Thyroid gland (tissue), 4 donors: ENCODE data around the gene TMPRSS13. TPM values are rescaled to one million over a fixed set of nuclear protein-coding genes. Genes with fewer than 3 reads are reported as not detected.
A peak's percentile ranks its signal among the peaks of the same experiment; 100 is the strongest.

ENCODE experiments used
- DNase-seq, 2 donors: peaks; one replicate each; pipeline ENCODE4 v3.0.0-alpha.2; 2019
- H3K27ac ChIP-seq, 3 donors: fragments of 200-600 bp; sonication (generic); 1 replicate in 2 of 3; 2 replicates in 1 of 3; pipeline ENCODE4 v1.5.1; 2016 to 2019; ENCODE audit warnings: mild to moderate bottlenecking in 1 of 3, moderate library complexity in 1 of 3
- H3K27me3 ChIP-seq: fragments of 200-600 bp; sonication (generic); one replicate; pipeline ENCODE4 v1.5.1; 2019
- H3K36me3 ChIP-seq, 2 donors: fragments of 200-600 bp; sonication (generic); one replicate each; pipeline ENCODE4 v1.5.1; 2016 to 2019
- H3K4me1 ChIP-seq, 2 donors: fragments of 200-600 bp; sonication (generic); one replicate each; pipeline ENCODE4 v1.5.1; 2017 to 2019
- H3K4me3 ChIP-seq, 3 donors: fragments of 200-600 bp; sonication (generic); replicated peaks in 1 of 3; 1 replicate in 2 of 3; 2 replicates in 1 of 3; pipeline ENCODE4 v1.5.1; 2016; ENCODE audit warnings: mild to moderate bottlenecking in 1 of 3
- H3K9me3 ChIP-seq: fragments of 200-600 bp; sonication (generic); one replicate; pipeline ENCODE4 v1.5.1; 2017
- CTCF ChIP-seq, 6 experiments: fragments of 200-600 bp in 3 of 6; fragments of 450-650 bp in 3 of 6; sonication (generic) in 3 of 6; IDR thresholded peaks; one replicate each; pipeline ENCODE4 v1.5.1; 2016 to 2019; ENCODE audit warnings: antibody characterized with exemption in 6 of 6, mild to moderate bottlenecking in 2 of 6, inconsistent platforms in 1 of 6, moderate library complexity in 1 of 6
- POLR2A ChIP-seq, 2 donors: fragments of 450-650 bp; IDR thresholded peaks; one replicate each; pipeline ENCODE4 v1.6.1; 2017; ENCODE audit warnings: antibody characterized with exemption in 2 of 2, mild to moderate bottlenecking in 2 of 2, moderate library complexity in 1 of 2
- WGBS, 2 donors: methylation state at CpG; one replicate each; pipeline ENCODE4 v1.1.5; 2017; 5-methylcytosine and 5-hydroxymethylcytosine counted together
- intact Hi-C: fragments of 100-400 bp; cut with DNase I; formaldehyde crosslinking; loops from one replicate; pipeline ENCODE4 v1.15.1; 2023
- total RNA-seq, 4 donors: library from RNA; depleted of rRNA; stranded (reverse); fragments of >200 nt; gene quantifications; one replicate each; pipeline ENCODE4 v1.2.3, GENCODE V29; 2016

TMPRSS13 gene
- total RNA-seq, 4 donors from 2014 or later, result 8.5 to 24.3 (median 13.0) TPM

DNA sequence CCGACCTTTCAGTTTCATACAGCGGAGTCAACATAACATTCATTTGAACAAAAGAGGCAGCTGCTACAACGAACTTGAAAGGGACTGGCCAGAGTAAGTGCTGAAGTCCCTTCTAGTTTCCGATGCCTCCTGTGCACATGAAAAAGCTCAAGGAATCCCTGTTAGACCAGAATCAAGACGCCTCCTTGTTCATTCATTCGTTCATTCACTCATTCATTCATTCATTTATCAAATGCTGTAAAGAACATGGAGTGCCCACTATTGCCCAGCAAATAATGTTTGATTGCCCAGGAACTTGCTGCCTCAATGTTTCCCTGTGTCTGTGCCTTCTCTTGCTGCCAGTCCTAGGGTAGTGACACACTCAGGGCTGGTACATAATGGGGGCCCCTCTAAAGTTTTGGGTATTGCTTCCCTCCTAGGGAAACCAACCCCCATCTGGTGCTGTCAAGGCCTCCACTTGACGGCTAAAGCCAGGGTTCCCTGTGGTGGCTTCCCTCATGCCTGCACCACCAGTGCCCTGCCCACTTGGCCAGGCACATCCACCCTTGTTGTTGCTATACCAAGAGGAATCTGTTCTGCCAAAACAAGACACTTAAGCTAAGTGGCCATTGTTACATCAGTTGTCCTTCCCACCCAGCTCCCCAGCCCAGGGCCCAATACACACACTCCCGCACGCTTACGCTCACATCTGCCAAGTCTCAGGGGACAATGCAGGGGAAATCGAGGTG lies 3.8 kb downstream of the TMPRSS13 start:
- 70 to 73% methylated on average over 11 of the region's 11 CpGs for WGBS, 2 donors
- intact Hi-C loops, result no loop called here

GRCh38 chr11:117924631-117925170 lies 4.5 kb downstream of the TMPRSS13 start:
- Histone ChIP-seq H3K27me3 (no peaks in the 10 kb centered on the region), H3K36me3 (no peaks in the 10 kb centered on the region), H3K9me3 (no peaks in the 10 kb centered on the region), H3K4me1 (peaks cover 18 to 34% of the 10 kb centered on the region in 2 donors), H3K27ac (no peak overlapping the region), H3K4me3 (no peak overlapping the region)
- TF ChIP-seq CTCF (IDR thresholded peaks at IDR 0.05), result no peak
- TF ChIP-seq POLR2A (IDR thresholded peaks at IDR 0.05), result no peak
- intact Hi-C loops, result no loop called here
- DNase-seq, result no peak
- 97 to 99% methylated on average over 11 of the region's 11 CpGs for WGBS, 2 donors

More for the DNA sequence above, 3.8 kb downstream of the TMPRSS13 start:
- TF ChIP-seq POLR2A (IDR thresholded peaks at IDR 0.05) (no peak), CTCF (IDR thresholded peaks at IDR 0.05) (no peak)
- H3K4me3 ChIP-seq, result no peak overlapping the region
- DNase-seq, result peak; percentile 18 to 35
- no peaks in the 10 kb centered on the region for H3K27me3 ChIP-seq
- peaks cover 23 to 37% of the 10 kb centered on the region in 2 donors for H3K4me1 ChIP-seq
- H3K36me3 ChIP-seq, result no peaks in the 10 kb centered on the region
- H3K27ac ChIP-seq, result no peak overlapping the region
- H3K9me3 ChIP-seq, result no peaks in the 10 kb centered on the region

DNA sequence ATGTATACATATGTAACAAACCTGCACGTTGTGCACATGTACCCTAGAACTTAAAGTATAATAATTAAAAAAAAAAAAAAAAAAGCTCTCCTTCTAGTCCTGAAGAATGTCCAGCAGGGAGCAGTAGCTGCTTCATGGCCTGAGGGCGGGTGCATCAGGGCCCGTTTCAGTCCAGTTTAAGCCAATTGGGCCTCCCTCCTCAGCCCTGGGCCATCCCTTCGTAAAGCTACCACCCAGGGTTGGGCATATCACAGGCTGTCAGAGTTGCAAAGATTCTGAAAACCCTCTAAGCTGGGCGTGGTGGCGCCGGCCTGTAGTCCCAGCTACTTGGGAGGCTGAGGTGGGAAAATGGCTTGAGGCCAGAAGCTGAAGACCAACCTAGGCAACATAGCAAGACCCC lies 5.4 kb downstream of the TMPRSS13 start:
- WGBS, 2 donors, result 82 to 83% methylated on average over 7 of the region's 7 CpGs
- DNase-seq, result no peak
- intact Hi-C loops, result no loop called here

DNA sequence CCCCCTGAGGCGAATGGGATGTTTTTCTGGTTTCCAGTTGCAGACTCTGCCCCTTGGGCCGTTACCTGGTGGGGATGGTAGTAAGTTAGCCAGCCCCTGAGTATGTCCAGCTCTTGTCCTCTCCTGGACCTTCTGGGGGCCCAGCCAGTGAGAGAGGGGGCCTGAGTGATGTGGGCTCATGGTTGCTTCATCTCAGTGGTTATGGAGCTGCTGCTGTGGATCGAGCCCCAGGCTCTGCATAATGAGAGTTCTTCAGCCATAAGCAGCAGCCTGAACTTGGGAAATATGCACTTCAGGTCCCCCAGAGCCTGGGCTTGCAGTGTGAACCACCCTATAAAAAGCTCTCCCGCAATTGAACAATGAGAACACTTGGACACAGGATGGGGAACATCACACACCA lies 5.9 kb downstream of the TMPRSS13 start:
- TF ChIP-seq POLR2A (IDR thresholded peaks at IDR 0.05) (no peak), CTCF (IDR thresholded peaks at IDR 0.05) (no peak)
- no peaks in the 10 kb centered on the region for H3K9me3 ChIP-seq
- WGBS, 2 donors, result 81 to 100% methylated on average over 3 to 4 of the region's 4 CpGs
- no peak overlapping the region for H3K4me3 ChIP-seq
- H3K4me1 ChIP-seq, result peaks cover 11 to 33% of the 10 kb centered on the region in 2 donors
- no peaks in the 10 kb centered on the region for H3K36me3 ChIP-seq
- no peak for DNase-seq
- intact Hi-C loops, result no loop called here
- no peaks in the 10 kb centered on the region for H3K27me3 ChIP-seq
- no peak overlapping the region for H3K27ac ChIP-seq

More for the DNA sequence above, 5.4 kb downstream of the TMPRSS13 start:
- Histone ChIP-seq H3K27me3 (no peaks in the 10 kb centered on the region), H3K36me3 (no peaks in the 10 kb centered on the region), H3K4me1 (peaks cover 16 to 34% of the 10 kb centered on the region in 2 donors), H3K27ac (no peak overlapping the region), H3K9me3 (no peaks in the 10 kb centered on the region), H3K4me3 (no peak overlapping the region)
- TF ChIP-seq POLR2A (IDR thresholded peaks at IDR 0.05), result no peak

DNA sequence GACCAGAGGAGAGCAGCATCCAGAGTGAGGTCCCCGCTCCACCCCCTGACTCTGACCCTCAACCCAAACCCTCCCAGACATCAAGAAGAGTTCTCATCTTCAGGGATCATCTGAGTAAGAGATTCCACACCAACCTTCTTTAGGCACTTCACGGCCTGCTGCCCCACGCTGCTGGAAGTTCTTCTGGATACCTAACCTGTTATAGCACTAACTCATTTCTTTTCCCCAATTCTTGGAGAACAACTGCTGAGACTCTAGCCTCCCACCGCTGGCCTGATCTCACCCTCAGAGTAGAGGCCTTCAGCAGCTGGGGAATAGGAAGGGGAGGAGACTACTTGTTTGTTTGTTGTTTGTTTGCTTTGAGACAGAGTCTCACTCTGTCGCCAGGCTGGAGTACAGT lies 7.3 kb downstream of the TMPRSS13 start:
- DNase-seq, result no peak
- H3K4me1 ChIP-seq, result peaks cover 5 to 28% of the 10 kb centered on the region in 2 donors
- TF ChIP-seq CTCF (IDR thresholded peaks at IDR 0.05) (no peak), POLR2A (IDR thresholded peaks at IDR 0.05) (no peak)
- no peaks in the 10 kb centered on the region for H3K36me3 ChIP-seq
- 96 to 98% methylated on average over 5 of the region's 5 CpGs for WGBS, 2 donors
- no peaks in the 10 kb centered on the region for H3K27me3 ChIP-seq
- no peaks in the 10 kb centered on the region for H3K9me3 ChIP-seq
- intact Hi-C loops, result no loop called here
- H3K27ac ChIP-seq, result no peak overlapping the region
- H3K4me3 ChIP-seq, result no peak overlapping the region
